Activated CD4-positive, alpha-beta T cell treated with anti-CD3 and anti-CD28 coated beads, Interleukin-2, amount 10 ng/mL, durations not matched to agents 24 days and 14 days (primary cell): ENCODE measurements around the gene RPS25. TPM values are rescaled to one million over a fixed set of nuclear protein-coding genes. Genes with fewer than 3 reads are reported as not detected.
"Not testable (repeated sequence)": the region's sequence is repeated elsewhere in the genome, so short reads cannot be mapped to it uniquely, and the experiment has no call there.

Experiments
- DNase-seq: peaks from one replicate; pipeline ENCODE4 v3.0.0; 2022
- H3K27ac Mint-ChIP-seq: one replicate; pipeline ENCODE4 v1.8.0; 2022; ENCODE audit warnings: mild to moderate bottlenecking, mixed read lengths
- H3K27me3 Mint-ChIP-seq: one replicate; pipeline ENCODE4 v1.8.0; 2022; ENCODE audit warnings: mixed read lengths
- H3K36me3 Mint-ChIP-seq: one replicate; pipeline ENCODE4 v1.8.0; 2022; ENCODE audit warnings: low read depth, mild to moderate bottlenecking, mixed read lengths
- H3K4me1 Mint-ChIP-seq: one replicate; pipeline ENCODE4 v1.8.0; 2021; ENCODE audit warnings: mixed read lengths
- H3K4me3 Mint-ChIP-seq: one replicate; pipeline ENCODE4 v1.8.0; 2022; ENCODE audit warnings: mild to moderate bottlenecking, moderate library complexity, mixed read lengths
- H3K9me3 Mint-ChIP-seq: one replicate; pipeline ENCODE4 v1.8.0; 2021; ENCODE audit warnings: mixed read lengths
- intact Hi-C: fragments of 100-400 bp; cut with micrococcal nuclease; formaldehyde crosslinking; loops from one replicate; pipeline ENCODE4 v1.15.1; 2023
- total RNA-seq: library from RNA; stranded (reverse); gene quantifications from 2 replicates; pipeline ENCODE4 v1.2.3, GENCODE V29; 2022

Gene RPS25
- total RNA-seq, 1 donor from 2014 or later = 1,641 TPM

- not testable (repeated sequence) for H3K27me3 Mint-ChIP-seq, H3K9me3 Mint-ChIP-seq, DNase-seq
- H3K36me3 Mint-ChIP-seq = peaks cover 78% of the 10 kb centered on the region
- intact Hi-C loops = loop anchor here (5.0 kb wide), 2 partner anchors 90 to 225 kb away; partner anchors contain the start of genes BCL9L and DDX6
- peak overlapping the region; percentile 100 for H3K4me3 Mint-ChIP-seq
- H3K27ac Mint-ChIP-seq = peak overlapping the region; percentile 99
- peaks cover 34% of the 10 kb centered on the region for H3K4me1 Mint-ChIP-seq
These were observed 766 bp downstream of the RPS25 start for GRCh38 chr11:119017377-119017776.

- peak overlapping the region; percentile 100 for H3K4me3 Mint-ChIP-seq
- H3K9me3 Mint-ChIP-seq = no peaks in the 10 kb centered on the region
- peak overlapping the region; percentile 41 for H3K27ac Mint-ChIP-seq
- no peaks in the 10 kb centered on the region for H3K27me3 Mint-ChIP-seq
- H3K4me1 Mint-ChIP-seq = peaks cover 32% of the 10 kb centered on the region
- DNase-seq = no peak
- H3K36me3 Mint-ChIP-seq = peaks cover 73% of the 10 kb centered on the region
- intact Hi-C loops = loop anchor here (5.0 kb wide), 2 partner anchors 89 to 224 kb away; partner anchors contain the start of genes BCL9L and DDX6
These were observed 1.7 kb downstream of the RPS25 start for GRCh38 chr11:119016216-119017009.

GRCh38 chr11:119015054-119015611, 3.0 kb downstream of the RPS25 start:
- H3K4me3 Mint-ChIP-seq = peak overlapping the region; percentile 59
- H3K9me3 Mint-ChIP-seq = no peaks in the 10 kb centered on the region
- no peaks in the 10 kb centered on the region for H3K27me3 Mint-ChIP-seq
- H3K36me3 Mint-ChIP-seq = peaks cover 67% of the 10 kb centered on the region
- peaks cover 28% of the 10 kb centered on the region for H3K4me1 Mint-ChIP-seq
- H3K27ac Mint-ChIP-seq = peak overlapping the region; percentile 63
- intact Hi-C loops = loop anchor here (5.0 kb wide), 2 partner anchors 88 to 223 kb away; partner anchors contain the start of genes BCL9L and DDX6
- no peak for DNase-seq

GRCh38 chr11:119014209-119014924, 3.8 kb downstream of the RPS25 start:
- Mint-ChIP-seq H3K36me3 (peaks cover 66% of the 10 kb centered on the region), H3K27me3 (no peaks in the 10 kb centered on the region), H3K4me1 (peaks cover 26% of the 10 kb centered on the region), H3K4me3 (peak overlapping the region; percentile 5), H3K9me3 (no peaks in the 10 kb centered on the region), H3K27ac (peak overlapping the region; percentile 54)
- no peak for DNase-seq
- intact Hi-C loops = no loop called here

- peaks cover 26% of the 10 kb centered on the region for H3K4me1 Mint-ChIP-seq
- H3K4me3 Mint-ChIP-seq = no peak overlapping the region
- intact Hi-C loops = no loop called here
- H3K27ac Mint-ChIP-seq = peak overlapping the region; percentile 8
- peaks cover 65% of the 10 kb centered on the region for H3K36me3 Mint-ChIP-seq
- DNase-seq = no peak
- H3K9me3 Mint-ChIP-seq = no peaks in the 10 kb centered on the region
- H3K27me3 Mint-ChIP-seq = no peaks in the 10 kb centered on the region
These were observed 5.4 kb downstream of the RPS25 start for GRCh38 chr11:119012629-119013170.

- Mint-ChIP-seq H3K36me3 (peaks cover 63% of the 10 kb centered on the region), H3K27me3 (no peaks in the 10 kb centered on the region), H3K9me3 (no peaks in the 10 kb centered on the region), H3K27ac (no peak overlapping the region), H3K4me1 (peaks cover 24% of the 10 kb centered on the region), H3K4me3 (no peak overlapping the region)
- intact Hi-C loops = no loop called here
- no peak for DNase-seq
These were observed 6.6 kb downstream of the RPS25 start for GRCh38 chr11:119011476-119012053.

GRCh38 chr11:119006656-119007055, 11.5 kb downstream of the RPS25 start:
- Mint-ChIP-seq H3K27me3 (no peaks in the 10 kb centered on the region), H3K4me1 (peaks cover 4% of the 10 kb centered on the region), H3K9me3 (no peaks in the 10 kb centered on the region), H3K36me3 (peaks cover 45% of the 10 kb centered on the region), H3K4me3 (no peak overlapping the region), H3K27ac (no peak overlapping the region)
- DNase-seq = no peak
- intact Hi-C loops = no loop called here

GRCh38 chr11:119000906-119001305, 17.2 kb downstream of the RPS25 start:
- Mint-ChIP-seq H3K4me3 (no peak overlapping the region), H3K27ac (no peak overlapping the region), H3K27me3 (no peaks in the 10 kb centered on the region), H3K4me1 (peaks cover 27% of the 10 kb centered on the region), H3K9me3 (no peaks in the 10 kb centered on the region), H3K36me3 (peaks cover 57% of the 10 kb centered on the region)
- intact Hi-C loops = no loop called here
- no peak for DNase-seq

GRCh38 chr11:118998822-118999221, 19.3 kb downstream of the RPS25 start:
- H3K27me3 Mint-ChIP-seq = no peaks in the 10 kb centered on the region
- intact Hi-C loops = loop anchor here (1.0 to 5.0 kb wide), 4 partner anchors 19 to 72 kb away; partner anchors contain the start of genes BCL9L, HYOU1, RPS25 and SLC37A4

GRCh38 chr11:118998388-118998717, 19.8 kb downstream of the RPS25 start:
- peaks cover 45% of the 10 kb centered on the region for H3K36me3 Mint-ChIP-seq
- H3K4me3 Mint-ChIP-seq = peak overlapping the region; percentile 90
- H3K27ac Mint-ChIP-seq = peak overlapping the region; percentile 94
- H3K4me1 Mint-ChIP-seq = peaks cover 27% of the 10 kb centered on the region
- intact Hi-C loops = loop anchor here (1.0 to 5.0 kb wide), 4 partner anchors 20 to 71 kb away; partner anchors contain the start of genes BCL9L, HYOU1, RPS25 and SLC37A4
- H3K9me3 Mint-ChIP-seq = no peaks in the 10 kb centered on the region
- H3K27me3 Mint-ChIP-seq = no peaks in the 10 kb centered on the region
- DNase-seq = no peak

More at GRCh38 chr11:118998822-118999221, 19.3 kb downstream of the RPS25 start:
- peak overlapping the region; percentile 94 for H3K27ac Mint-ChIP-seq
- H3K36me3 Mint-ChIP-seq = peaks cover 49% of the 10 kb centered on the region
- H3K4me3 Mint-ChIP-seq = peak overlapping the region; percentile 90
- DNase-seq = no peak
- H3K9me3 Mint-ChIP-seq = no peaks in the 10 kb centered on the region
- H3K4me1 Mint-ChIP-seq = peaks cover 27% of the 10 kb centered on the region

GRCh38 chr11:118997627-118998387, 20.3 kb downstream of the RPS25 start, which contains the start of gene CENATAC:
TSS of gene CENATAC (plus strand) at chr11:118998138. CDS start at chr11:118998198, 60 bp downstream.
- Mint-ChIP-seq H3K36me3 (peaks cover 40% of the 10 kb centered on the region), H3K27ac (peak within 1 kb of the TSS; percentile 94), H3K9me3 (no peaks in the 10 kb centered on the region), H3K4me3 (peak within 1 kb of the TSS; percentile 90), H3K4me1 (peaks cover 24% of the 10 kb centered on the region), H3K27me3 (no peaks in the 10 kb centered on the region)
- DNase-seq = peak; percentile 99
- intact Hi-C loops = loop anchor here (1.0 to 5.0 kb wide), 4 partner anchors 20 to 71 kb away; partner anchors contain the start of genes BCL9L, HYOU1, RPS25 and SLC37A4

- peaks cover 37% of the 10 kb centered on the region for H3K36me3 Mint-ChIP-seq
- intact Hi-C loops = loop anchor here (5.0 kb wide), 2 partner anchors 60 to 70 kb away; partner anchors contain the start of genes BCL9L and HYOU1
- peak; percentile 80 for DNase-seq
- no peaks in the 10 kb centered on the region for H3K27me3 Mint-ChIP-seq
- H3K4me3 Mint-ChIP-seq = peak overlapping the region; percentile 90
- H3K27ac Mint-ChIP-seq = peak overlapping the region; percentile 94
- H3K9me3 Mint-ChIP-seq = no peaks in the 10 kb centered on the region
- peaks cover 24% of the 10 kb centered on the region for H3K4me1 Mint-ChIP-seq
These were observed 21.1 kb downstream of the RPS25 start for GRCh38 chr11:118996926-118997626.
